ENCODE measurements around the gene ZNG1A. TPM values are rescaled to one million over a fixed set of nuclear protein-coding genes. Genes with fewer than 3 reads are reported as not detected.
"Not testable (repeated sequence)": the region's sequence is repeated elsewhere in the genome, so short reads cannot be mapped to it uniquely, and the experiment has no call there.

The ZNG1A gene
- total RNA-seq, 1 experiment from 2014 or later: 54.4 TPM

DNA sequence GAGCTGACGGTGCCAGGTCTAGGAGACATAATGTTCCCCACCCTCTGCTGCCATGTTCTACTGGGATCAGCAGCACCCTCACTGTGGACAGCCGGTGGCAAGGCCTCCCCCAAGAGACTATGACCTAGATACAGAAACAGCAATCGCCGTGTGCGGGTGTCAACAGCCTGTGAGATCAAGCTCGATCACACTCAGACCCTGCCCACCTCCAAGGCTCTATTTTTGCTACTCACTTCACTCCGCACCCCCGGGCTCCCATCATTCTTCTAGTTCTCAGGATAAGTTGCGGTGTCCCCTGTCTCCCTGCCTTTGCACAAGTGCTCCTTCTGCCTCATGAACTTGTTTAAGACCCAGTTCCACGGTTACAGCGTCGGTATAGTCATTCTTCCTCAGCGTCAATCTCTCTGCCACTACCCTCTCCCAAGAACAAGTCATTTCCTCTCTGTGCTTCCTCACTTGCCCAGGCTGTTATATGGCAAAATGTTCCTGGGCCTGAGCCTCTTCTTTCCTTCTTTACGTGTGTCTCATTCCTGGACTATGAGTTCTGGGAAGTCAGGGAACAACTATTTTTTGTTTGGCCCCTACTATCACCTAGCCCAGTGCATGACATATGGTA is 30.4 kb upstream of the ZNG1A start:
- no peak for DNase-seq
- H3K27me3 Mint-ChIP-seq (ENCODE audit: unreplicated experiment): no peaks in the 10 kb centered on the region
- H3K4me1 Mint-ChIP-seq (ENCODE audit: low read depth, unreplicated experiment): no peaks in the 10 kb centered on the region
- no peaks in the 10 kb centered on the region for H3K36me3 Mint-ChIP-seq (ENCODE audit: insufficient read depth, unreplicated experiment)
- no peaks in the 10 kb centered on the region for H3K9me3 Mint-ChIP-seq (ENCODE audit: low read depth, unreplicated experiment)
- H3K4me3 Mint-ChIP-seq (ENCODE audit: low read depth, unreplicated experiment): no peak overlapping the region
- CTCF ChIA-PET: interaction anchor here (0.5 kb wide), 1 partner anchor 1058 kb away, joined by 3 read pairs; no protein-coding TSS in a partner anchor
- no peak overlapping the region for H3K27ac Mint-ChIP-seq (ENCODE audit: unreplicated experiment)
- TF ChIP-seq, protein P1, sequence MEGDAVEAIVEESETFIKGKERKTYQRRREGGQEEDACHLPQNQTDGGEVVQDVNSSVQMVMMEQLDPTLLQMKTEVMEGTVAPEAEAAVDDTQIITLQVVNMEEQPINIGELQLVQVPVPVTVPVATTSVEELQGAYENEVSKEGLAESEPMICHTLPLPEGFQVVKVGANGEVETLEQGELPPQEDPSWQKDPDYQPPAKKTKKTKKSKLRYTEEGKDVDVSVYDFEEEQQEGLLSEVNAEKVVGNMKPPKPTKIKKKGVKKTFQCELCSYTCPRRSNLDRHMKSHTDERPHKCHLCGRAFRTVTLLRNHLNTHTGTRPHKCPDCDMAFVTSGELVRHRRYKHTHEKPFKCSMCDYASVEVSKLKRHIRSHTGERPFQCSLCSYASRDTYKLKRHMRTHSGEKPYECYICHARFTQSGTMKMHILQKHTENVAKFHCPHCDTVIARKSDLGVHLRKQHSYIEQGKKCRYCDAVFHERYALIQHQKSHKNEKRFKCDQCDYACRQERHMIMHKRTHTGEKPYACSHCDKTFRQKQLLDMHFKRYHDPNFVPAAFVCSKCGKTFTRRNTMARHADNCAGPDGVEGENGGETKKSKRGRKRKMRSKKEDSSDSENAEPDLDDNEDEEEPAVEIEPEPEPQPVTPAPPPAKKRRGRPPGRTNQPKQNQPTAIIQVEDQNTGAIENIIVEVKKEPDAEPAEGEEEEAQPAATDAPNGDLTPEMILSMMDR (IDR thresholded peaks at IDR 0.05; ENCODE audit: unreplicated experiment): no peak
- intact Hi-C loops (cut with micrococcal nuclease; ENCODE audit: unreplicated experiment): no loop called here
- BruUV-seq (replicated peaks): no TSS peak

GRCh38 chr9:206481-206880 is 27.6 kb upstream of the ZNG1A start:
- CTCF ChIA-PET: no interaction called here
- BruUV-seq (replicated peaks): no TSS peak
- Mint-ChIP-seq H3K27ac (ENCODE audit: unreplicated experiment) (no peak overlapping the region), H3K4me3 (ENCODE audit: low read depth, unreplicated experiment) (no peak overlapping the region), H3K4me1 (ENCODE audit: low read depth, unreplicated experiment) (no peaks in the 10 kb centered on the region), H3K36me3 (ENCODE audit: insufficient read depth, unreplicated experiment) (no peaks in the 10 kb centered on the region), H3K27me3 (ENCODE audit: unreplicated experiment) (no peaks in the 10 kb centered on the region), H3K9me3 (ENCODE audit: low read depth, unreplicated experiment) (no peaks in the 10 kb centered on the region)
- TF ChIP-seq, protein P1 (IDR thresholded peaks at IDR 0.05; ENCODE audit: unreplicated experiment): no peak
- intact Hi-C loops (cut with micrococcal nuclease; ENCODE audit: unreplicated experiment): no loop called here
- no peak for DNase-seq

- H3K4me1 Mint-ChIP-seq (ENCODE audit: low read depth, unreplicated experiment); H3K27me3 Mint-ChIP-seq (ENCODE audit: unreplicated experiment); H3K9me3 Mint-ChIP-seq (ENCODE audit: low read depth, unreplicated experiment); intact Hi-C loops (cut with micrococcal nuclease; ENCODE audit: unreplicated experiment); CTCF ChIA-PET; H3K36me3 Mint-ChIP-seq (ENCODE audit: insufficient read depth, unreplicated experiment); BruUV-seq (replicated peaks); H3K4me3 Mint-ChIP-seq (ENCODE audit: low read depth, unreplicated experiment); H3K27ac Mint-ChIP-seq (ENCODE audit: unreplicated experiment); DNase-seq: not testable (repeated sequence)
Measured at GRCh38 chr9:199601-200000, 20.7 kb upstream of the ZNG1A start.

- H3K36me3 Mint-ChIP-seq (ENCODE audit: insufficient read depth, unreplicated experiment): peaks cover 13% of the 10 kb centered on the region
- peak overlapping the region; percentile 73 for H3K4me3 Mint-ChIP-seq (ENCODE audit: low read depth, unreplicated experiment)
- H3K27me3 Mint-ChIP-seq (ENCODE audit: unreplicated experiment); BruUV-seq (replicated peaks); H3K4me1 Mint-ChIP-seq (ENCODE audit: low read depth, unreplicated experiment); CTCF ChIA-PET; intact Hi-C loops (cut with micrococcal nuclease; ENCODE audit: unreplicated experiment); H3K9me3 Mint-ChIP-seq (ENCODE audit: low read depth, unreplicated experiment): not testable (repeated sequence)
- H3K27ac Mint-ChIP-seq (ENCODE audit: unreplicated experiment): peak overlapping the region; percentile 79
- DNase-seq: peak; percentile 0
Measured at GRCh38 chr9:178140-178825, 573 bp downstream of the ZNG1A start.

DNA sequence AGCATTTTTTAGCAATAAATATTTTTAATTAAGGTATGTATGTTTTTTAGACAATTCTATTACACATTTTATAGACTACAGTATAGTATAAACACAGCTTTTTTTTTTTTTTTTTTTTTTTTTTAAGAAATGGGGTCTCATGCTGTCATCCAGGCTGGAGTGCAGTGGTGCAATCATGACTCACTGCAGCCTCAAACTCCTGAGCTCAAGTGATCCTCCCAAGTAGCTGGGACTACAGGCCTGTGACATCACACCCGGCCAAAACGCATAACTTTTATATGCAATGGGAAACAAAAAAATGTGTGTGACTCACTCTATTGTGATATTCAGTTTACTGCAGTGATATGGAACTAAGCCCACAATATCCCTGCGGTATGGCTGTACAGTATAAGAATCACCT is 9.1 kb downstream of the ZNG1A start:
- H3K9me3 Mint-ChIP-seq (ENCODE audit: low read depth, unreplicated experiment); BruUV-seq (replicated peaks); intact Hi-C loops (cut with micrococcal nuclease; ENCODE audit: unreplicated experiment); H3K4me3 Mint-ChIP-seq (ENCODE audit: low read depth, unreplicated experiment); H3K4me1 Mint-ChIP-seq (ENCODE audit: low read depth, unreplicated experiment); H3K27ac Mint-ChIP-seq (ENCODE audit: unreplicated experiment); H3K36me3 Mint-ChIP-seq (ENCODE audit: insufficient read depth, unreplicated experiment); H3K27me3 Mint-ChIP-seq (ENCODE audit: unreplicated experiment); CTCF ChIA-PET; DNase-seq: not testable (repeated sequence)

- H3K4me3 Mint-ChIP-seq (ENCODE audit: low read depth, unreplicated experiment); H3K36me3 Mint-ChIP-seq (ENCODE audit: insufficient read depth, unreplicated experiment); H3K27ac Mint-ChIP-seq (ENCODE audit: unreplicated experiment); DNase-seq; H3K4me1 Mint-ChIP-seq (ENCODE audit: low read depth, unreplicated experiment); BruUV-seq (replicated peaks); H3K9me3 Mint-ChIP-seq (ENCODE audit: low read depth, unreplicated experiment); H3K27me3 Mint-ChIP-seq (ENCODE audit: unreplicated experiment); CTCF ChIA-PET; intact Hi-C loops (cut with micrococcal nuclease; ENCODE audit: unreplicated experiment): not testable (repeated sequence)
Measured at GRCh38 chr9:159871-160270, 19.0 kb downstream of the ZNG1A start.

GRCh38 chr9:151173-151572 is 27.7 kb downstream of the ZNG1A start:
- CTCF ChIA-PET; H3K9me3 Mint-ChIP-seq (ENCODE audit: low read depth, unreplicated experiment); BruUV-seq (replicated peaks); DNase-seq; H3K27me3 Mint-ChIP-seq (ENCODE audit: unreplicated experiment); H3K4me1 Mint-ChIP-seq (ENCODE audit: low read depth, unreplicated experiment); H3K36me3 Mint-ChIP-seq (ENCODE audit: insufficient read depth, unreplicated experiment); intact Hi-C loops (cut with micrococcal nuclease; ENCODE audit: unreplicated experiment); H3K4me3 Mint-ChIP-seq (ENCODE audit: low read depth, unreplicated experiment); H3K27ac Mint-ChIP-seq (ENCODE audit: unreplicated experiment): not testable (repeated sequence)

DNA sequence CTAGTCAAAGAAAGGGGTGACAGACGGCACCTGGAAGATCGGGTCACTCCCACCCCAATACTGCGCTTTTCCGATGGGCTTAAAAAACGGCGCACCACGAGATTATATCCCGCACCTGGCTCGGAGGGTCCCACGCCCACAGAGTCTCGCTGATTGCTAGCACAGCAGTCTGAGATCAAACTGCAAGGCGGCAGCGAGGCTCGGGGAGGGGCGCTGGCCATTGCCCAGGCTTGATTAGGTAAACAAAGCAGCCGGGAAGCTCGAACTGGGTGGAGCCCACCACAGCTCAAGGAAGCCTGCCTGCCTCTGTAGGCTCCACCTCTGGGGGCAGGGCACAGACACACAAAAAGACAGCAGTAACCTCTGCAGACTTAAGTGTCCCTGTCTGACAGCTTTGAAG is 39.0 kb downstream of the ZNG1A start:
- CTCF ChIA-PET; DNase-seq; H3K9me3 Mint-ChIP-seq (ENCODE audit: low read depth, unreplicated experiment); H3K4me1 Mint-ChIP-seq (ENCODE audit: low read depth, unreplicated experiment); H3K36me3 Mint-ChIP-seq (ENCODE audit: insufficient read depth, unreplicated experiment); H3K27ac Mint-ChIP-seq (ENCODE audit: unreplicated experiment); H3K4me3 Mint-ChIP-seq (ENCODE audit: low read depth, unreplicated experiment); H3K27me3 Mint-ChIP-seq (ENCODE audit: unreplicated experiment); BruUV-seq (replicated peaks); intact Hi-C loops (cut with micrococcal nuclease; ENCODE audit: unreplicated experiment): not testable (repeated sequence)

All from Calu3 (cell line).